Psoas muscle (tissue), 8 donors: ENCODE results near the gene WBP2. TPM values are rescaled to one million over a fixed set of nuclear protein-coding genes. Genes with fewer than 3 reads are reported as not detected.
"Not testable (repeated sequence)": the region's sequence is repeated elsewhere in the genome, so short reads cannot be mapped to it uniquely, and the experiment has no call there.

Source experiments
- ATAC-seq, 4 donors: fragments of 200-7000 bp; cut with Tn5 transposase; one replicate each; pipeline ENCODE4 v1.9.1; 2020; ENCODE audit warnings: moderate library complexity in 3 of 4, mild to moderate bottlenecking in 2 of 4
- DNase-seq, 2 donors: peaks; one replicate each; pipeline ENCODE4 v3.0.0-alpha.2; 2020
- H3K27ac ChIP-seq: fragments of 200-600 bp; one replicate; pipeline ENCODE4 v1.8.0; 2022
- H3K27me3 ChIP-seq, 3 donors: fragments of 200-600 bp in 1 of 3; one replicate each; pipeline versions ENCODE4 v1.6.1 to v1.8.0; 2013 to 2022; ENCODE audit warnings: low read length in 2 of 3, mild to moderate bottlenecking in 2 of 3, moderate library complexity in 1 of 3; ENCODE audit not compliant: insufficient read depth in 3 of 3
- H3K36me3 ChIP-seq, 2 donors: fragments of 200-600 bp in 1 of 2; one replicate each; pipeline versions ENCODE4 v1.6.1 to v1.8.0; 2013 to 2022; ENCODE audit warnings: low read depth in 1 of 2, mild to moderate bottlenecking in 1 of 2, moderate library complexity in 1 of 2; ENCODE audit not compliant: insufficient read depth in 1 of 2
- H3K4me1 ChIP-seq: fragments of 200-600 bp; one replicate; pipeline ENCODE4 v1.8.0; 2022
- H3K4me3 ChIP-seq: fragments of 200-600 bp; one replicate; pipeline ENCODE4 v1.8.0; 2022; ENCODE audit warnings: mild to moderate bottlenecking
- H3K9me3 ChIP-seq: fragments of 200-600 bp; one replicate; pipeline ENCODE4 v1.8.0; 2022
- WGBS, 3 donors: extraction: QIAGEN DNeasy Blood & Tissue Kit; methylation state at CpG; one replicate each; pipeline versions ENCODE4 v1.1.6 to v1.1.7; 2013; 5-methylcytosine and 5-hydroxymethylcytosine counted together
- intact Hi-C, 2 donors: fragments of 100-400 bp; cut with DNase I; formaldehyde crosslinking; loops; one replicate each; pipeline versions ENCODE4 v1.11.0 to v1.14.2; 2022
- polyA plus RNA-seq, 3 donors: library from polyadenylated mRNA; stranded (reverse); fragments of 200-250 nt; gene quantifications; one replicate each; pipeline ENCODE4 v1.2.3, GENCODE V29; 2013
- total RNA-seq, 4 donors: library from RNA; stranded (reverse); fragmentation: NEBNext Ultra II Directional in 2 of 4; extraction: Animal tissue kit (Norgen Biotek cat#: 25700) in 2 of 4; gene quantifications; one replicate each; pipeline versions ENCODE4 v1.2.1 to v1.2.4, GENCODE V29; 2021 to 2023
- TF ChIP-seq, protein P1 (sequence below): fragments of 200-600 bp; IDR thresholded peaks from one replicate; pipeline ENCODE4 v1.8.0; 2022; ENCODE audit warnings: antibody characterized with exemption
- donor health status: healthy with polysubstance abuse.
- donor health status: DM: no; HTN: no; CAD: no; lungs with moderate emphysema.
- donor health status: Bipolar disorder and iron deficiency.
- donor health status: healthy.
- donor health status: DM: yes; HTN: yes; CAD: no.
- donor health status: DM: no; HTN: no; CAD: no.
- donor health status: DM: no; HTN: no; CAD: no.
- donor health status: DM: yes; HTN: yes; CAD: no.

WBP2 gene
- total and polyA plus RNA-seq, 7 donors = 109 to 278 (median 149) TPM

DNA sequence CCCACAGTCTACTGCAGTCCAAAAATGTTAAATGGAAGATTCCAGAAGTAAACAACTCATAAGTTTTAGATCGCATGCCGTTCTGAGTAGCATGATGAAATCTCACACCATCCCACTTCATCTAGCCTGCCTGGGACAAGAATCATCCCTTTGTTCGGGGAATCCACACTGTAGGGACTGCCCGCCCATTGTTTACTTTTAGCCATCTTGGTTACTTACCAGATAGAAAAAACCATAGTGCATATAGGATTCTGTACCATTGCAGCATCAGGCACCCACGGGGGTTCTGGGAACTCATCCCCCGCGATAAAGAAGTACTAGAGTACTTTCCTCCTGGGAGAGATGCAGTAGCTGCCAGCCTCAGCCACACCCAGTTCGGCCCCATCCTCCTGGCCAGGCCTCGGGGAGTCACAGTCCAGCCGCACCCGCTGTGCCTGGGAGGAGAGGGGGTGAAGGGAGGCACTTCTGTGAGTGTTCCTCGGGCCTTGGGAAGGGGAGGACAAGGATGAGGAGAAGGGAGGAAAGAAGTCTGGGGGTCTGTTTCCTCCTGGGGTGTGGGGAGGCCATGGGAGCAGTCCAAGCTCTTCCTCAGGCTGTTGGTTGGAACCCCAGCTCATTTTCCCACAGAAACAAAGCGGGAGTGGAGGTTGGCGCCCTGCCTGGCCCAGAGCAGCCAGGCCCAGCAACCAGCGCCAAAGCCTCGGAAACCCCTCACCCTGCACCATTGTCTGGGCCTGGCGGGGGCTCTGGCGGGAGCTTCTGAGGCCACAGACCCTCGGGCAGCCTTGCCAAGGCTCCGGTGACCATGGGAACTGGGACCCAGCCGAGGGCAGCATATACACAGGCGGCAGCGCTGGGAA, 14.4 kb upstream of the WBP2 start:
- peak in 1 of 4 donors; percentile 14 for ATAC-seq
- peaks cover 27% of the 10 kb centered on the region for H3K4me1 ChIP-seq

DNA sequence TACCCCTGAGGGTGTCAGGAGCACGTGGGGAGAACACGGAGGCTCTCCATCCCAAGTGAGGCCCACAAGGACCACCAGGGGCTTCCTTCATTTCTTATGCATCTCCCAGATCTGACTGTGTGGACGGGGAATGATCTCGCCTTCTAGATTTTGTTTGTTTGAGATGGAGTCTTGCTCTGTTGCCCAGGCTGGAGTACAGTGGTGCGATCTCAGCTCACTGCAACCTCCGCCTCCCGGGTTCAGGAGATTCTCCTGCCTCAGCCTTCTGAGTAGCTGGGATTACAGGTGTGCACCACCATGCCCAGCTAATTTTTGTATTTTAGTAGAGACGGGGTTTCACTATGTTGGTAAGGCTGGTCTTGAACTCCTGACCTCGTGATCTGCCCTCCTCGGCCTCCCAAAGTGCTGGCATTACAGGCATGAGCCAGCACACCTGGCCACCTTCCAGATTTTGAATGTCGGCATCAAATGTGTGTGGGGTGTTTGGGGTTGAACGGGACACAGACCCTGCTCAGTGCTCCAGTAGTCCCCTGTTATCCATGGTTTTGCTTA, 13.7 kb upstream of the WBP2 start:
- Histone ChIP-seq H3K27ac (peak overlapping the region; percentile 53), H3K4me1 (peaks cover 25% of the 10 kb centered on the region)
- H3K36me3 ChIP-seq, H3K27me3 ChIP-seq, DNase-seq, intact Hi-C loops, H3K9me3 ChIP-seq, H3K4me3 ChIP-seq, ATAC-seq: not testable (repeated sequence)
- 75 to 80% (median 77%) methylated on average over 12 of the region's 12 CpGs for WGBS, 3 donors

More for the DNA sequence above, 14.4 kb upstream of the WBP2 start:
- Histone ChIP-seq H3K27me3 (no peaks in the 10 kb centered on the region), H3K27ac (peak overlapping the region; percentile 53), H3K4me3 (no peak overlapping the region), H3K9me3 (no peaks in the 10 kb centered on the region), H3K36me3 (peaks cover 0 to 8% of the 10 kb centered on the region in 2 donors)
- TF ChIP-seq, protein P1, sequence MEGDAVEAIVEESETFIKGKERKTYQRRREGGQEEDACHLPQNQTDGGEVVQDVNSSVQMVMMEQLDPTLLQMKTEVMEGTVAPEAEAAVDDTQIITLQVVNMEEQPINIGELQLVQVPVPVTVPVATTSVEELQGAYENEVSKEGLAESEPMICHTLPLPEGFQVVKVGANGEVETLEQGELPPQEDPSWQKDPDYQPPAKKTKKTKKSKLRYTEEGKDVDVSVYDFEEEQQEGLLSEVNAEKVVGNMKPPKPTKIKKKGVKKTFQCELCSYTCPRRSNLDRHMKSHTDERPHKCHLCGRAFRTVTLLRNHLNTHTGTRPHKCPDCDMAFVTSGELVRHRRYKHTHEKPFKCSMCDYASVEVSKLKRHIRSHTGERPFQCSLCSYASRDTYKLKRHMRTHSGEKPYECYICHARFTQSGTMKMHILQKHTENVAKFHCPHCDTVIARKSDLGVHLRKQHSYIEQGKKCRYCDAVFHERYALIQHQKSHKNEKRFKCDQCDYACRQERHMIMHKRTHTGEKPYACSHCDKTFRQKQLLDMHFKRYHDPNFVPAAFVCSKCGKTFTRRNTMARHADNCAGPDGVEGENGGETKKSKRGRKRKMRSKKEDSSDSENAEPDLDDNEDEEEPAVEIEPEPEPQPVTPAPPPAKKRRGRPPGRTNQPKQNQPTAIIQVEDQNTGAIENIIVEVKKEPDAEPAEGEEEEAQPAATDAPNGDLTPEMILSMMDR = no peak
- 28 to 36% (median 36%) methylated on average over 23 of the region's 23 CpGs for WGBS, 3 donors
- DNase-seq = peak; percentile 68 to 79
- intact Hi-C loops = no loop called here

DNA sequence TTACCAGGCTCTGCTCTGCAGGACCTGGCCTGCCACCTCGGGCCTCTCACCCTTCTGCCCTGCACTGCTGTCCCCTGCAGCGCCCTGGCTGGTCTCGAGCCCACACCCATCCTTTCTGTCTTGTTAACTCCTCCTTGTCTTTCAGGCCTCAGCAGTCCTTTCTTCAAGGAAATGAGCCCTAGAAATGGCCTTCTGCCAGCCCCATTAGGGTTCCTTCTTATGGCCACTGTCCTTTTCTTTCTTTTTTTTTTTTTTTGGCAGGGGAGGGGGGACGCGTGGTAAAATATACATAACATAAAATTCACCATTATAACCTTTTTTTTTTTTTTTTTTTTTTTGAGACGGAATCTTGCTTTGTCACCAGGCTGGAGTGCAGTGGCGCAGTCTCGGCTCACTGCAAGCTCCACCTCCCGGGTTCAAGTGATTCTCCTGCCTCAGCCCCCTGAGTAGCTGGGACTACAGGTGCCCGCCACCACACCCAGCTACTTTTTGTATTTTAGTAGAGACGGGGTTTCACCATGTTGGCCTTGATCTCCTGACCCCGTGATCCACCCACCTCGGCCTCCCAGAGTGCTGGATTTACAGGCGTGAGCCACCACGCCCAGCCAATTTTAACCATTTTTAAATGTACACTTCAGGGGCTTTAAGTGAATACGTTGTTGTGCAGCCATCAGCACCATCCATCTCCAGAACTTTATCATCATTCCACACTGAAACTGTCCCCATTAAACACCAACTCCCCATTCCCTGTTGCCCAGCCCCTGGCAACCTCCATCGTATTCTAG, 10.5 kb upstream of the WBP2 start:
- H3K9me3 ChIP-seq, H3K36me3 ChIP-seq, intact Hi-C loops, H3K4me3 ChIP-seq, H3K27me3 ChIP-seq, DNase-seq, H3K4me1 ChIP-seq, ATAC-seq, H3K27ac ChIP-seq: not testable (repeated sequence)
- WGBS, 3 donors = 81 to 83% (median 82%) methylated on average over 14 to 17 of the region's 17 CpGs

DNA sequence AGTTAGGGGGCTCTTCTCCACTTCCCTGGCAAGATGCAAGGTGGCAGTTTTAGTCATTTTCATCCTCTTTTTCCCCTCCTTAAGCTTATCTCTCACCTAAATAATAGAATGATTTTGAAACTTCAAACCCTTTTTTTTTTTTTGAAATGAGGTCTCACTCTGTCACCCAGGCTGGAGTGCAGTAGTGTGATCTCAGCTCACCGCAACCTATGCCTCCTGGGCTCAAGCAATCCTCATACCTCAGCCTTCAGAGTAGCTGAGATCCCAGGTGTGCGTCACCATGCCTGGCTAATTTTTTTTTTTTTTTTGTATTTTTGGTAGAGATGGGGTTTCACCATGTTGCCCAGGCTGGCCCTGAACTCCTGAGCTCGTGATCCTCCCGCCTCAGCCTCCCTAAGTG, 9.8 kb upstream of the WBP2 start:
- H3K9me3 ChIP-seq, DNase-seq, intact Hi-C loops, H3K4me3 ChIP-seq, ATAC-seq, H3K36me3 ChIP-seq, H3K27me3 ChIP-seq, H3K27ac ChIP-seq, H3K4me1 ChIP-seq: not testable (repeated sequence)
- 79 to 90% (median 82%) methylated on average over 4 of the region's 4 CpGs for WGBS, 3 donors

DNA sequence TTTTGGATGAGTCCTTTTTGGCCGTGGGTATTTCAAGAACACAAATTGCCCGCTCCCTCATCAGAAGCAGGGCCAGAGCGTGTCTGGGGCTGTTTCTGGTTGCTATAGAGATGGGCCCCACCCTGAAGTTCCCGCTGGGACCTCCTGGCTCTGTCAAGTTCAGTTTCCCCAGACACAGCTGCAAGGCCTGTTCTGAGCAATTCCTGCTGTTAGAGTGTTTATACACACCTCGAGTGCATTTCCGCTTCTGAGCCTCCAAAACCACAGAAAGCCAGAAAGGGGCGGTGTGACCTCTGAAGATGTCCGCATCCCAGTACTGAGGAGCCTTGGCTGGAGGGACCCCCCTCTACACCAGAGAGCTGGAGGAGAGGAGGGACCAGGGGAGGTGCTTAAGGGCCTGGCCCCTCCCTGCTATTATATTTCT, 9.3 kb upstream of the WBP2 start:
- 31 to 36% (median 34%) methylated on average over 8 of the region's 8 CpGs for WGBS, 3 donors
- peak overlapping the region; percentile 41 for H3K27ac ChIP-seq

More for the DNA sequence above, 9.3 kb upstream of the WBP2 start:
- TF ChIP-seq, protein P1 = no peak
- DNase-seq (peak; percentile 74 to 86), ATAC-seq (peak; percentile 28 to 78 (median 56))
- peaks cover 5% of the 10 kb centered on the region for H3K4me1 ChIP-seq
- intact Hi-C loops = no loop called here
- no peaks in the 10 kb centered on the region for H3K9me3 ChIP-seq
- no peaks in the 10 kb centered on the region for H3K36me3 ChIP-seq
- H3K4me3 ChIP-seq = no peak overlapping the region
- no peaks in the 10 kb centered on the region for H3K27me3 ChIP-seq
